ENCODE results near the gene GJB5. TPM values are rescaled to one million over a fixed set of nuclear protein-coding genes. Genes with fewer than 3 reads are reported as not detected.

The GJB5 gene
- polyA plus RNA-seq, 5 donors = 0.11 to 0.36 (median 0.17) TPM; not detected in 1

DNA sequence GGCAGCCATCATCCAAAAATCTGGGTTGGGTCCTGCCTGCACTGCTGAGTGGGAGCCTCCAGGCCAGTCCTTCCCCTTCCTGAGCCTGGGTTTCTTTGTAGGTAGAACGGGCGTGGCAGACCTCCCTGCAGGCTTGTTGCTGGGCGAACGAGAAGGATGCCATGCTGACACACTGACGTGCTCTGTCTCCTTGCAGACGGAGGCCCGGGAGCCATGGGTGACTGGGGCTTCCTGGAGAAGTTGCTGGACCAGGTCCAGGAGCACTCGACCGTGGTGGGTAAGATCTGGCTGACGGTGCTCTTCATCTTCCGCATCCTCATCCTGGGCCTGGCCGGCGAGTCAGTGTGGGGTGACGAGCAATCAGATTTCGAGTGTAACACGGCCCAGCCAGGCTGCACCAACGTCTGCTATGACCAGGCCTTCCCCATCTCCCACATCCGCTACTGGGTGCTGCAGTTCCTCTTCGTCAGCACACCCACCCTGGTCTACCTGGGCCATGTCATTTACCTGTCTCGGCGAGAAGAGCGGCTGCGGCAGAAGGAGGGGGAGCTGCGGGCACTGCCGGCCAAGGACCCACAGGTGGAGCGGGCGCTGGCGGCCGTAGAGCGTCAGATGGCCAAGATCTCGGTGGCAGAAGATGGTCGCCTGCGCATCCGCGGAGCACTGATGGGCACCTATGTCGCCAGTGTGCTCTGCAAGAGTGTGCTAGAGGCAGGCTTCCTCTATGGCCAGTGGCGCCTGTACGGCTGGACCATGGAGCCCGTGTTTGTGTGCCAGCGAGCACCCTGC lies 39.3 kb downstream of the GJB5 start:
- no peak for DNase-seq

DNA sequence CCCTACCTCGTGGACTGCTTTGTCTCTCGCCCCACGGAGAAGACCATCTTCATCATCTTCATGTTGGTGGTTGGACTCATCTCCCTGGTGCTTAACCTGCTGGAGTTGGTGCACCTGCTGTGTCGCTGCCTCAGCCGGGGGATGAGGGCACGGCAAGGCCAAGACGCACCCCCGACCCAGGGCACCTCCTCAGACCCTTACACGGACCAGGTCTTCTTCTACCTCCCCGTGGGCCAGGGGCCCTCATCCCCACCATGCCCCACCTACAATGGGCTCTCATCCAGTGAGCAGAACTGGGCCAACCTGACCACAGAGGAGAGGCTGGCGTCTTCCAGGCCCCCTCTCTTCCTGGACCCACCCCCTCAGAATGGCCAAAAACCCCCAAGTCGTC lies 39.9 kb downstream of the GJB5 start:
- no peak for DNase-seq

DNA sequence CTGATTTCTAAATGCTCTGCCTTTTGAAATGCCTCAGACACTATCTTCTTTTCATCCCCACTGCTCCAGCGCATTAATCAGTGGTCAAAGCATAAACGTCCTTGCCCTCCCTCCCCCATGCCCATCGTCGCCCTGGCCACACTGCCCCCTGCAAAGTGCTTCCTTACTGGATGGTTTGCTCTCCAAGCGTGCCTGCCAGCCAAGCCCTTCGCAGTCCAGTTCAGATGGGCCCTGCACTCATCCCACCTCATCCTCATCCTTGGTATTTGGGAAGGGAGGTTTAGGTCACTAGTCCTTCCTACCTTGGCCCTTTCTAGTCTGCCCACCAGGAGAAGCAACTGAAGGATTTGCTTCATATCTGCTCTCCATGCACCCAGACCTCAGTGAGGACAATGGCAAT lies 41.1 kb downstream of the GJB5 start:
- no peak for DNase-seq

- no peak for DNase-seq
Observed at GRCh38 chr1:34796990-34797389, 42.1 kb downstream of the GJB5 start.

DNA sequence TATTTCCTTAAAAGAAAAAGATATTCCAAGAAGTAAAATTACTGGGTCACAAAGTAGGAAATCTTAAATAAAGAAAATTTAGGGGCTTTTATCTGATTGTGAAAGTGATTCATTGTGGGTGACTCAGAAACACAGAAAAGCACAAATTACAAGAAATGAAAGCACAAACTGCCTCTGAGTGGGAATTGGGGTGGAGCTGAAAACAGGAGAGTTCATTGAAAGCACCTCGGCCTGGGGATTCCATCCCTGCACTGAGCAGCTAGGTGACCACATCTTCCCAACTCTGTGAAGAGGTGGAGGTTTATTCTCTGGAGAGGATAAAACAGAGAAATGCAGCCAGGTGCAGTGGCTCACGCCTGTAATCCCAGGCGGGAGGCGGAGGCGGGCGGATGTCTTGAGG lies 45.4 kb downstream of the GJB5 start:
- no peak for DNase-seq

DNA sequence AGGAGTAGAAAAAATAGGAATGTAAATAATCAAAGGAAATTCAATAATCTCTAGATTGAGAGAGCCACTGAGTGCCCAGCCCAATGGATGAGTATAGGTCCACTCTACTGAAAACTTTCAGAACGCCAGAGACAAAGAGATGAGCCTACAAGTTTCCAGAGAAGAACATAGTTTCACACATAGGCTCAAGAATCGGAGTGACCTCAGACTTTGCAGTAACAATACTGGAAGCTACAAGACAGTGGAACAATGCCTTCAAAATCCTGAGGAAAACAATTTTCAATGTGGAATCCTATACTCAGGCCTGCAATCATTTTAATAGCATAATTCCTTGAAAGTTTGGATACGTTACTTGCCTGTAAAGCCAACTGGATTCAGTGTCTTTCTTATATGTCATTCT lies 48.9 kb downstream of the GJB5 start:
- no peak for DNase-seq

GRCh38 chr1:34806396-34806795 lies 51.5 kb downstream of the GJB5 start:
- no peak for DNase-seq

Other genes with a start within 250 kb of the GJB5 start
- under 1 TPM in 3 of 5 donors, not detected in 2; 0.05 to 0.09 (median 0.07) TPM for gene GJB4, start 4.7 kb downstream of the GJB5 start, polyA plus RNA-seq (ENCODE audit: insufficient read depth in 1 of 5, insufficient read length in 5 of 5, low replicate concordance in 1 of 5)
- under 1 TPM in 3 of 5 donors, not detected in 2; 0.09 to 0.21 (median 0.09) TPM for gene GJB3, start 26.2 kb downstream of the GJB5 start, polyA plus RNA-seq (ENCODE audit: insufficient read depth in 1 of 5, insufficient read length in 5 of 5, low replicate concordance in 1 of 5)
- gene GJA4, start 38.0 kb downstream of the GJB5 start, polyA plus RNA-seq (ENCODE audit: insufficient read depth in 1 of 5, insufficient read length in 5 of 5, low replicate concordance in 1 of 5) = 10 to 100 TPM; 27.2 to 36.9 (median 31.0) TPM
- 10 to 100 TPM; 20.6 to 32.1 (median 26.2) TPM for gene SMIM12, start 104.7 kb downstream of the GJB5 start, polyA plus RNA-seq (ENCODE audit: insufficient read depth in 1 of 5, insufficient read length in 5 of 5, low replicate concordance in 1 of 5)
- under 1 TPM; 0.08 to 0.25 (median 0.15) TPM for gene DLGAP3, start 174.6 kb downstream of the GJB5 start, polyA plus RNA-seq (ENCODE audit: insufficient read depth in 1 of 5, insufficient read length in 5 of 5, low replicate concordance in 1 of 5)
- gene TMEM35B, start 230.3 kb downstream of the GJB5 start, polyA plus RNA-seq (ENCODE audit: insufficient read depth in 1 of 5, insufficient read length in 5 of 5, low replicate concordance in 1 of 5) = 10 to 100 TPM; 26.7 to 40.3 (median 31.5) TPM